HUDEP-2 (cell line): ENCODE results near the gene CTAGE1.
A peak's percentile ranks its signal among the peaks of the same experiment; 100 is the strongest.
"Not testable (repeated sequence)": the region's sequence is repeated elsewhere in the genome, so short reads cannot be mapped to it uniquely, and the experiment has no call there.

ENCODE experiments used
- DNase-seq, 76 experiments: peaks; one replicate each; lab custom pipeline; 2025; ENCODE audit not compliant: unreplicated experiment in 76 of 76; lab: John Stamatoyannopoulos, UW

Gene CTAGE1, protein sequence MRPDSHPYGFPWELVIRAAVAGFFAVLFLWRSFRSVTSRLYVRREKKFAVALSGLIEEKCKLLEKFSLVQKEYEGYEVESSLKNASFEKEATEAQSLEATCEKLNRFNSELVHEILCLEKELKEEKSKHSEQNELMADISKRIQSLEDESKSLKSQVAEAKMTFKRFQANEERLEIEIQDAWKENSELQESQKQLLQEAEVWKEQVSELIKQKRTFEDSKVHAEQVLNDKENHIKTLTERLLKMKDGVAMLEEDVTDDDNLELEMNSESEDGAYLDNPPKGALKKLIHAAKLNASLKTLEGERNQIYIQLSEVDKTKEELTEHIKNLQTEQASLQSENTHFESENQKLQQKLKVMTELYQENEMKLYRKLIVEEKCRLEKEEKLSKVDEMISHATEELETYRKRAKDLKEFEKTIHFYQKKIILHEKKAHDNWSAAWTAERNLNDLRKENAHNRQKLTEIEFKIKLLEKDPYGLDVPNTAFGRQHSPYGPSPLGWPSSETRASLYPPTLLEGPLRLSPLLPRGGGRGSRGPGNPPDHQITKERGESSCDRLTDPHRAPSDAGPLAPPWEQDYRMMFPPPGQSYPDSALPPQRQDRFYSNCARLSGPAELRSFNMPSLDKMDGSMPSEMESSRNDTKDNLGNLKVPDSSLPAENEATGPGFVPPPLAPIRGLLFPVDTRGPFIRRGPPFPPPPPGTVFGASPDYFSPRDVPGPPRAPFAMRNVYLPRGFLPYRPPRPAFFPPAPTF

DNA sequence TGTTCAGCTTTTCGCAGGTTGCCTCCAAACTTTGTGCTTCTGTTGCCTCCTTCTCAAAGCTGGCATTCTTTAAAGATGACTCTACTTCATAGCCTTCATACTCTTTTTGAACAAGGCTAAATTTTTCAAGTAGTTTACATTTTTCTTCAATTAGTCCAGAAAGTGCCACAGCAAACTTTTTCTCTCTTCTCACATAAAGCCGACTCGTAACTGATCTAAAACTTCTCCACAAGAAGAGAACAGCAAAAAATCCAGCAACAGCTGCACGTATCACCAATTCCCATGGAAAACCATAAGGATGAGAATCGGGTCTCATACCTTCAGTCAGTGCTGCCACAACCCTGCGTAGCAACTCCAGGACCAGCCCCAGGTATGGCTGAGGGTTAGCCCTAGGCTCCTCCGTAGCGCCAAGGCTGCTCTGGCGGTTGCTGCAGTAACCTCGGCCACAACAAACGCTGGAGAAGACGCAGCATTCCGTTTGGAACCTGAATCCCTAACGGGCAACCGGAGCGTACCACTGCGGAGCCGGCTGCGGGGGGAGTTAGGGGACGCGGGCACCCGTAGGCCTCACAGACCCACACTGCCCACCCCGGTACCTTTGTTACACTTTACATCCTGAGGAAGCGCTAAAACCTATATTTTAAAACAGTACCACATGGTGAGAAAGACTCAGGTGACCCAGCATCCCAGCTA is at the start of gene CTAGE1:
Gene CTAGE1, minus strand, starts transcription at position 420 of the 693 bp plus-strand sequence. Its CDS starts 104 bp downstream, at position 316.
- DNase-seq: no peak

DNA sequence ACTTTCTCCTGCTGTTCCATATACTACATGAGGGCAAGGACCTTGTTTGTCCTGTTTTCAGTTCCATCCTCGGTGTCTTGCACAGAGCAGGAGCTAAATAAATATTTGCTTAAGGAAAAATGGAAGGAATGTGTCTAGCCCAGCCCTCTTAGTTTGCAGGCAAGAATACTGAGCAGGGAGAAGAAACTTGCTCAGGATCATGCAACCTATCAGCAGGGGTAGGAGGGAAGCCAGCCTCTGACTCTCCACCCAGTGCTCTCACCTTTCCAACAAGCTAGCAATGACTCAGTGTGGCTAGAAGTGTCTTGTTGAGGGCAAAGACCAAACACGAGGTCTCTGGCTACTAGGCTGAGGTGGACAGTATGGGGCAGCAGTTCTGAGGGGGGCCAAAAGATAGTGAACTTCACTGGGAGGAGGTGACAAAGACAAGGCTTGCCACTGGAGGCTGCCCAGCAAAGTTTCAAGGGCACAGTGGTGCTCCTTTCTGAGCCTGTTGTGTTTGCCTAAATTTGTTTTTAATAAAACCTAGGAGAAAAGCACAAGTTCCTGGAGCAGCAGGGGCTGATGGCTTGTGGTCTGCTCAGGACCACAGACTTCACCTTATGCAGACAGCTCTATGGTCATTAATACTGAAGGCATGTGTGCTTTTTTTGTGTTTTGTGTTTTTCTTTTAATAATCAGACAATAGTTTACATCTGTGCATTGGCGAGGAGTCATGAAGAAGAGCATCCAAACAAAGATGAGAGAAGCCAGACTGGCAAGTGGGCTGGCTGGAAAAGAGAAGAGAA is 49.1 kb upstream of the CTAGE1 start:
- no peak for DNase-seq

DNA sequence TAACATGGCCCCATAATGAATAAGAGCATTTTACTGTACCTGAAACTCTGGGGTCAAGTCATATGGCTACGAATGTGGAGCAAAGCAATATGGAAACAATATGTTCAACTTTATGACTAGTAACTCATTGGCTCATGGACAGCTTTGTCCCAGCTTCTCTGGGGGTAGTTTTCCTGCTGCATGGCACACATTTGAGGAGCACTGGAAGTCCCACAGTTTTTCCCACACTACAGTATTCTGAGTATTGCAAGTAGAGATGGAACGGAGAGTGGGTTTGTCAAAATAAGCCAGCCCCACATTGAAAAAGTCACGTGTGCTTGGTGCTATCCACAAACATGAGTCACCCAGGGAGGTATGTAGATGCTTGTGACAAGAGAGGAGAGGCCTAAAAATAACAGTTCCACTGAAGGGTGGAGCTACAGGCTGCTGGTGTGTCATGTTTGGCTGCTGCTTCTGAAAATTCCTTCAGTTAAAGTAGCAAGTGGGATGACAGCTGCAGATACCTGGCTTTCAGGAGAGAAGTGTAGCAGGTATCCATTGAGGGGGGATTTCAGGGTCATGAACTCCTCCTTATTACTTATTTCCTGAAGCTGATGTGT is 48.2 kb upstream of the CTAGE1 start:
- peak in 12 of 76 experiments; percentile 1 to 56 (median 18) for DNase-seq

DNA sequence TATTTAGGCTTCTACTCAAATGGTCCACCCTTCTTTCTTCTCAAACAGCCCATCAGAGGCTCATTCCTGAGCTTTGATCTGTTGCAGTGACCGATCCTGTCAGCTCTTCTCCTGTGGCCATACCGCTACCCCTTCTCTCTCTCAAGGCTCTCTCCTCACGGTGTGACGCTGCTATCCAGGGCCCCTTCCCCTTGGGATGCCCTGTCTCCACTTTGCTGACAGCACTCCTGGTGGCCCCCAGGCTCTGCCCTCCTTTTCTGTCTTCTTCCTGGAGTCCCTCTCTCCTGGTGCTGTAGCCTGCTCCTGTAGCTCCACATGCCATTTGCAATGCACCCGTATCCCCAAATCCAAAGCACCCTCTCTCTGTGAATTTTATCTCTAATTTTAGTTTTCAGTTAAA is 45.4 kb upstream of the CTAGE1 start:
- DNase-seq: no peak

DNA sequence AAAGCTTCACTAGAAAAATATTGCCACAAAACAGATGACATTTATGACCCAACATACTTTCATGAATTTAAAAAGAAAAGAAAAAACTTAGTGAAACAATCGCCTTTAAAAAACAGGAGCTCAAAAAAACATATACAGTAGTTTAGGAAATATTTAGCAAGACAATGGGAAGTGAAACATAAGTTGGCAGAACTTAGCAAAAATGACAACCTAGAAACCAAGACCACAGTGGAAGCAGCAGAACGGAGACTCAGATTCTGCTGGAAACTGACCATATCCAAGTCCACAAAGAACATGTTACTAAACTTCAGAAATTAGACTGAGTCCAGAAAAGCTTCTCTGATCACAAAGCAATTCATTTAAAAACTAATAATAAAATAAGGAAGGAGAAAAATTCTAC is 41.8 kb upstream of the CTAGE1 start:
- no peak for DNase-seq

DNA sequence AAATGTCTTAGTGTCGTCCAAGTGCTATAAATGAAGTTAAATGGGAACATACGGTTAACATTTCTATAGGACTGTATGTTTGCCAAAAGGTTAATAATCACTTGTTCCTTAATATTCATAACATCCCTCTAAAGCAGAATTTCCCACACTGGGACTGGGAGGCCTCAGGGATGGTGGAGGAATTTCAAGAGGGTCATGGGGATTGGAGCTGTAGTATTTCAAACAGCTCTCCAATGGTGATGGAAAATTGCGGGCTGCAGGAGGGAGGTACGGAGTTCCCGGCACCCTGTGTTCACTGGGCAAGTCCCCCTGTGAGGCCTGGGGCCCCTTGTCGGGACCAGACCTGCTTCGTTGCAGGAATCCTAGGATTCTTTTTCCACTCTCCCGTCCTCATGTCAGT is 39.8 kb upstream of the CTAGE1 start:
- DNase-seq: no peak

DNA sequence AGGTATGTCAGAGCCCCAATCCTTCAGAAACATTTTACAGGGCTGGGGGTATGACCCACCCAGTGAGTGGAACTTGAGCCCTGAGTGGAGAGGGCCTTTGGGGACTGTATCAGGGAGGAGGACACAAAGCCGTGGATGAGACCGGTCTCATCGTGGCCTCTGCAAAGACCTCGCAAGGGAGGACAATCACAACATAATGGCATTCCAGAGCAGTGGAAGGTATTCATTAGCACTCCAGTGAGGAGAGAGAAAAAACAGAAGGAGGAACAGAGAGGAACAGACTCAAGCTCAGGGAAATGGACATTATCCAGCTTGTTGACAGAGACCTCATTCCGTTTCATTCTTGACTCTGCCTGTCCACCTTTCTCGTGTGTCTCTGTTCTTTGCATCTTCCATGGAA is 38.8 kb upstream of the CTAGE1 start:
- DNase-seq: no peak

DNA sequence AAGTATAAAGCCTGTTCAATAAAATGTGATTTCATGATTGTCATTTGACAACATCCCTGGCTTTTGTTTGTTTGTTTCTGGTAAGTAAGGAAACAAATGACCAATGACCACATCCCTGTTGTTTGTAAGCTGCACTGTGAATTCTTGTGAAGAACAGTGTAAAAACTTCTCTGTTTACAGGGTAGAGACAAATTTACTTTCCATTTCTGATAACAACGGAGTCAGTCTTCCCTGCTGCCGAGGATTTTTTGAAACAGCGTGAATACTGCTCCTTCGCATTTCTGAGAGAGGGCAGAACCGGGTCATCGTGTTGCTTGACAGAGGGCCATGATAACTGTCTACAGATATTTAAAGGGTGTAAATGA is 38.4 kb upstream of the CTAGE1 start:
- DNase-seq: no peak

DNA sequence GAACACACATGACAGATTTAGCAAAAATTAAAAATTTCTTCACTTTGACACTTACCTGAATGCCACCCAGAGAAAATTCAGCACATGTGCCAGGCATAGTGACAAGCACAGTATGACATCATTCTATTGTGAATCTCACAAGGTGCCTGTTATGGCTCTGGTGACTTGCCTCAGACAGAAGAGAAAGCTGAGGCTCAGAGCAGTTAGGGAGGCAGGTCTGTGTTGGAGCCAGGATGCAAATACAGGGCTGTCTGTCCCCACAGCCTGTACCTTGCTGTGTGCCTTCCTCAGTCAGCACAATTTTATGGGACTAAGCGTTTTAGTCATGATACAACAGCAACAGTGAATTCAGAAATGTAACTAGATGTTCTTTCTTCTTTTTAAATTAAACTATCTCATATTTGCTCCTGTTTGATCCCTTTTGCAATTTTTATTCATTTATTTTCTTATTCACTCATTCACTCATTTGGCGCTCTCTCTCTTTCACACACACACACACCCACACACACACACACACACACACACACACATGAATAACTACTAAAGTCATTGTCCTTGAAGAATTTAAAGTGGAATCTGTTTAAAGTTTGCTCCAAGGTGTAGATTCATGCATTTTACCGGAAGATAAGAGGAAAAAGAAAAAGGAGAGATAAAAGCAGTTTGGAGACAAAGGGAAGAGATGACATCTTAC is 37.9 kb upstream of the CTAGE1 start:
- DNase-seq: no peak

DNA sequence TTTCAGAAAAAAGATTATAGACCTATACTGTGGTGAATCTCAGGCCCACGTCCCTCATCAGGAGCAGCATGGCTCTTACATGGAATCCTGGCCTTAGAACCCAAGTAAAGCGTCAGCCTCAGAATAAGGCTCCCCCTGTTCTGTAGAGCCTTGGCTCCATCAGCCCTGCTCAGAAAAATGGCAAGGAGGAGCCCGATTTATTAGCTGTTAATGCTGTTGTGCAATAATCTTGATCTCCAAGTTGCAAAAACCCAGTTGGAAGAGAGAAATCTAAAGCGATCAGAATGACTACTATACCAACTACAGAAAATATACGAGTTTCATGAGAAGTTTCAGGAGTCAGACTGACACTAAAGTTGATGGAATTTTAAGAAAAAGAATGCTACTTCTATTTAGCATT is 35.6 kb upstream of the CTAGE1 start:
- DNase-seq: no peak

DNA sequence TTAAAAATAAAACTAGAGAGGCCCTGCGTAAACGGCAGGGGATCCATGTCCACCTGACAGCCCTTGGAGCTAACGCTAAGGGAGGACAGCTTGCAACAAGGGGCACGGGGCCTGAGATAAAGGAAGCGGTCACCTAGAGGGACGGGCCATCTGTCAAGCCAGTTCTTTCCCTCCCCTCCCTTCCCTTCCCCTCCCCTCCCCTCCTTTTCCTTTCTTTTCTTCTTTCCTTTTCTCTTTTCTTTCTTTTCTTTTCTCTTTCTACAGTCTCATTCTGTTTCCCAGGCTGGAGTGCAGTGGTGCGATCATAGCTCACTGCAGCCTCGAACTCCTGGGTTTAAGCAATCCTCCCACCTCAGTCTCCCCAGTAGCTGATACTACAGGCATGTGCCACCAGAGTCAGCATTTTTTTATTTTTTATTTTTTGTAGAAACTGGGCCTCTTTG is 34.5 kb upstream of the CTAGE1 start:
- peak in 9 of 76 experiments; percentile 0 to 43 (median 5) for DNase-seq

DNA sequence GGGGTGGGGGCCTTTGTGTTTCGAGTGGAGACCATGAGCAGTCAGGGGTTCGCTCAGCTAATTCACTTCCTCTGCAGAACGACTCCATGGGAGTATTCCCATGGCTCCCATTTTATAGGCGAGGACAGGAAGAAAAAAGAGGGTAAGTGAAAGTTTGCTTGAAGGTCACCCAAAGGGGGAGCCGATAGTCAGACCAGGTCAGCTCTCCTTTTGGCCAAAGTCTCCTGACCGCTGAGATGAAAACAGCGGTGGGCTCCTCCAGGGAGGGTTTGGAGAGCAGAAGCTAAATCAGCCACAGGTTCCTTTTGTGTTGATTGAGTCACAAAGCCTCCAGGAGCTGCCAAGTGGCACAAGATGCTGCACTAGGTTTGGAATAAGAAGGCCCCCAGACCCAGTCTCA is 34.1 kb upstream of the CTAGE1 start:
- peak in 3 of 76 experiments; percentile 6 to 43 (median 19) for DNase-seq

DNA sequence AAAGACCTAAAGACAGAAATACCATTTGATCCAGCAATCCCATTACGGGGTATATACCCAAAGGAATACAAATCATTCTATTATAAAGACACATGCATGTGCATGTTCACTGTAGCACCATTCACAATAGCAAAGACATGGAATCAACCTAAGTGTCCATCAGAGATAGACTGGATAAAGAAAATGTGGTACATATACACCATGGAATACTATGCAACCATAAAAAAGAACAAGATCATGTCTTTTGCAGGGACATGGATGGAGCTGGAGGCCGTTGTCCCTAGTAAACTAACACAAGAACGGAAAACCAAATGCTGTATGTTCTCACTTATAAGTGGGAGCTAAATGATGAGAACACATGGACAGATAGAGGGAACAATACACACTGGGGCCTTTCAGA is 33.1 kb upstream of the CTAGE1 start:
- not testable (repeated sequence) for DNase-seq

DNA sequence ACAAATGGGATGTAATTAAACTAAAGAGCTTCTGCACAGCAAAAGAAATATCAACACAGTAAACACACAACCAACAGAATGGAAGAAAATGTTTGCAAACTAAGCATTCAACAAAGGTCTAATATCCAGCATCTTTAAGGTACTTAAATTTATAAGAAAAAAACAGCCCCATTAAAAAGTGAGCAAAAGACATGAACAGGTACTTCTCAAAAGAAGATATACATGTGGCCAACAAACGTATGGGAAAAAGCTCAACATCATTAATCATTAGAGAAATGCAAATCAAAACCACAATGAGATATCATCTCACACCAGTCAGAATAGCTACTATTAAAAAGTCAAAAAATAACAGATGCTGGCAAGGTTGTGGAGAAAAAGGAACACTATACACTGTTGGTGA is 32.6 kb upstream of the CTAGE1 start:
- not testable (repeated sequence) for DNase-seq

DNA sequence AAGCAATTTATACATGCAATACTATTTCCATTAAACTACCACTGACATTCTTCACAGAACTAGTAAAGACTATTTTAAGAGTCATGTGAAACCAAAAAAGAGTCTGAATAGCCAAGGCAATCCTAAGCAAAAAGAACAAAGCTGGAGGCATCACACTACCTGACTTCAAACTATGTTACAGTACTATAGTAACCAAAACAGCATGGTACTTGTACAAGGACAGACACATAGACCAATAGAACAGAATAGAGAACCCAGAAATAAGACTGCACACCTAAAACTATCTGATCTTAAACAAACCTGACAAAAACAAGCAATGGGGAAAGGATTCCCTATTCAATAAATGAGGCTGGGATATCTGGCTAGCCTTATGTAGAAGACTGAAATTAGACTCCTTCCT is 32.0 kb upstream of the CTAGE1 start:
- not testable (repeated sequence) for DNase-seq

DNA sequence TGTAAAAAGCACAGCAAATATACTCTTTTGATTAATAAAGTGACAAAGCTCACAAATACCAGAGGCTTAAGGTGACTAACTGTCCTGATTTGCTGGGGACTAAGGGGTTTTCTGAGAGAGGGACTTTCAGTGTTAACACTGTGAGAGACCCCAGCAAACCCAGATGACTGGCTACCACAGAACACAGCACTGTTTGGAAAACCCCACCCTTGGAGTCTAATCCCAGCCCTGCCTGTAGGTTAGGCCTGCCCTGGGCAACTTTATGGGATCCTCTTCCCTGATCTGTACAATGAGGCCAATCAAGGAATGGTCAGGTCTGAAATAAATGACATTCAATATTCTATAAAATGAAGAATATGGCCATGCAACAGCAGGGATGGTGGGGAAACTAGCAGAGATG is 30.5 kb upstream of the CTAGE1 start:
- no peak for DNase-seq

DNA sequence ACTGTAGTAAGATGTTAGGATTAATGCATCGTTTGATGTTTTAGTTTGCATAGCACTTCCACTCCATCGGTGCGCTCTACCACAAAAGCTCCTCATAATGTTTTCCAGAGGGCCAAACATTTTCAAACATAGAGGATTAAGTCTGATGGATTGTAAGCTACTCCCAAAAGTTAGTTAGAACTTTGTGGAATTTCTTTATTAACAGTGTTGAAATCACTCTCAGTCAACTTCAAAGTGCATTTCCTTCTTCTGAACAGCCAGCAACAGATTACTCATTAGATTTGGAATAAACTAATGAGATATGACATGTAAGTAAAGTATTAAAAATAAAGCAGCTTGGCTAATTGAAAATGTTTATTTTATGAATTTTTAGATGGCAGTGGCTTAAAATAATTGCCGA is 30.1 kb upstream of the CTAGE1 start:
- DNase-seq: no peak

DNA sequence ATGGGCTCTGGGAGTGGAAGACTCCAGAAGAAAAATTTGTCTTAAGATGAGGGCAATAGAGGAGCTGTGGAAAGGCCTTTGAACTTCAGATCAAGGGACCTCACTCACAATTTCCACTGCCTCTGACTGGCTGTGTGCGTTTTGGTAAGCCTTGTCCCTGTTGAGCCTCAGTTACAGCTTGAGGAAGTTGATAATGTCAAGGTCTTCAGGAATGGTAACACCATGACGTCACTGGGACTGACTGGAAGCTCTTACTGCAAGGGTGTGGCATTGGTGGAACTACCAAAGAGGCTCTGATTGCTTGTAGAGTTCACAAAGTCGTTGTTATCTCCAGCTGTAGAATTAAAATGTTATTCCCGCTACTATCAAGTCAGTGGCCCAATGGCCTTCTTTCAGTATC is 29.2 kb upstream of the CTAGE1 start:
- no peak for DNase-seq

DNA sequence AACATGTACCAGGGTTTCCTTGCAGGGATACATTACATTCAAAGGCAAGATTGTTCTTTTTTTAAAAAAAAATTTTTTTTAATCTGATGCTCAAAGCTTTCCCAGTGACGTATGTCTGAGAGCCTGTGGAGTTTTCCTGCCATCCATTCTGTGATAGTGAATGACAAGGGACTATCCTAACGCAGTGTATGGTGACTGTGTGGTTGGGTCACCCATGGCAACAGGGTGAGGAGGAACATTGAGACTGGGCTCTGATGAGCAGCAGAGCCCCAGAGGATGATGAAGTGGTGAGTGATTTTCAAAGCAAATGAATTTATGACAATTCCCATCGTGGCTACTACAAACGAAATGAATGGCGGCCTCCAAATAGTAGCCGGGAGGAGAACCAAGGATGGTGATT is 28.6 kb upstream of the CTAGE1 start:
- DNase-seq: no peak

DNA sequence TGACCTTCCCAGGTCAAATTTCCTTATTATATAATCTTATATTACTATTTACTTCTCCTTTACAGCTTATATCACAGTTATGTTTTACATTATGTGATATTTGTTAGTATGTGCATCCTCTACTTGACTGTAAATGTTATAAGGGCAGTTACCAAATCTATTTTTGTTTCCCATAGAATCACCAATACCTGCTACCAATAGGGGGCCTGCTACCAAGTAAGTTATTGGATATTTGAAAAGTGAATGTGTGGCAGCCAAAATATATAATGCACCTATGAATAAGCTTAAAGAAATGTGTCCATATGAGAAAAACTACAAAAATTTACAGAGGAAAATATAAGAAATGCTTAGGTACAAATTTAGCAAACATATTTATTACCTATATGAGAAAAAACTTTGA is 23.9 kb upstream of the CTAGE1 start:
- no peak for DNase-seq
